ENCODE results near the gene CDAN1. TPM values are rescaled to one million over a fixed set of nuclear protein-coding genes. Genes with fewer than 3 reads are reported as not detected.

The CDAN1 gene
- total and polyA plus RNA-seq, 2 of the 8 experiments (the other 6 are each of a cell fraction or from before 2014, with no cell fraction given): 4.5 to 18.6 TPM

DNA sequence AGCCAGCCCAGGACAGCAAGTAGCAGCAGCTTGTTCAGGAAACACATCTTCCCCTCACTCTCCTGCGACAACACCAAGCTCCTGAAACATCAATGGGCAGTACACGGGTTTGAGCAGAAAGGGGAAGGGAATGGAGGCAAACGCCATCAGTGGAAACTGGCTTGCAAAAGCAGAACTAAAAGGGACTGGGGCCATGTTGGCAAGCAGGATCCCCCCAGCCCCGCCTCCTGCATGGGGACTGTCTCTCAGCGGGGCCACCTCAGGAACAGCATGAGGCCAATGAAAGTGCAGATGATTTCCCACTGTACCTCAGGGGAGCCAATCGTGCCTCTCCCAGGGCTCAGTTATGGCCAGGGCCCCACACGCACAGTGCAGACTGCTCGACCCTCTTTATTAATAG lies 6.8 kb downstream of the CDAN1 start:
- whole genome bisulfite sequencing, 2 experiments (ENCODE audit: extremely low coverage in 1 of 2, insufficient coverage in 1 of 2, insufficient read length in 1 of 2, insufficient replicate concordance in 2 of 2, low coverage in 1 of 2, low lambda C conversion rate in 2 of 2, missing lambda C conversion rate in 1 of 2): 90% methylated on average over 8 of the region's 8 CpGs; no CpG with 5 or more reads in 1 of the 2 experiments
- FAIRE-seq: no peak
- no peak for TF ChIP-seq POLR2A (IDR thresholded peaks at IDR 0.05; ENCODE audit: control extremely low read depth in 1 of 2, low read depth in 2 of 2, low read length in 2 of 2)
- no peak for TF ChIP-seq PHF8 (conservative IDR thresholded peaks at IDR 0.05; ENCODE audit: low read depth, low read length)
- TF ChIP-seq TEAD4 (IDR thresholded peaks at IDR 0.05; ENCODE audit: low read depth, low read length): no peak
- no peak for TF ChIP-seq HDAC6 (IDR thresholded peaks at IDR 0.05; ENCODE audit: low read depth, low read length)
- TF ChIP-seq SUZ12 (IDR thresholded peaks at IDR 0.05; ENCODE audit: low read length): no peak
- TF ChIP-seq SP2 (IDR thresholded peaks at IDR 0.05; ENCODE audit: low read length): no peak
- no peak for TF ChIP-seq KDM5A (IDR thresholded peaks at IDR 0.05; ENCODE audit: low read length)
- TF ChIP-seq BRCA1 (IDR thresholded peaks at IDR 0.05; ENCODE audit: low read depth, low read length): no peak
- no peak for TF ChIP-seq FOSL1 (IDR thresholded peaks at IDR 0.05; ENCODE audit: insufficient read depth, low read depth, low read length)
- TF ChIP-seq KDM4A (IDR thresholded peaks at IDR 0.05; ENCODE audit: low read depth, low read length, severe bottlenecking): no peak
- TF ChIP-seq ATF2 (IDR thresholded peaks at IDR 0.05; ENCODE audit: low read length): no peak
- no peak for TF ChIP-seq NANOG (IDR thresholded peaks at IDR 0.05; ENCODE audit: insufficient read depth, low read depth, low read length, poor library complexity, severe bottlenecking)
- no peak for TF ChIP-seq CHD1 (IDR thresholded peaks at IDR 0.05; ENCODE audit: low read depth, low read length)

More for the DNA sequence above, 6.8 kb downstream of the CDAN1 start:
- Histone ChIP-seq H3K79me1 (ENCODE audit: low read depth, low read length) (no peaks in the 10 kb centered on the region; the same call in 1 of the 2 replicates), H3K23ac (ENCODE audit: insufficient read length) (no peak overlapping the region), H2BK5ac (ENCODE audit: low read depth, low read length) (no peak overlapping the region), H2AK5ac (ENCODE audit: low read depth, low read length) (no peak overlapping the region), H3K27me3 (replicated peaks in 1 of 4; ENCODE audit: control insufficient read depth in 3 of 4, extremely low read depth in 1 of 4, insufficient read depth in 3 of 4, low read length in 3 of 4) (no peaks in the 10 kb centered on the region), H3K14ac (ENCODE audit: insufficient read length) (no peak overlapping the region), H4K91ac (replicated peaks; ENCODE audit: insufficient read length, low read length) (no peak overlapping the region), H3K18ac (ENCODE audit: extremely low read depth, low read length) (no peak overlapping the region), H2BK15ac (ENCODE audit: low read length) (no peak overlapping the region), H4K20me1 (replicated peaks in 1 of 2; ENCODE audit: control insufficient read depth in 1 of 2, insufficient read depth in 2 of 2, low read length in 2 of 2) (peaks cover 7 to 9% of the 10 kb centered on the region in 2 experiments), H4K8ac (ENCODE audit: extremely low read depth, insufficient read depth, low read length) (no peak overlapping the region), H2BK12ac (ENCODE audit: low read depth, low read length) (no peak overlapping the region), H4K5ac (ENCODE audit: insufficient read length, low read depth, low read length) (no peak overlapping the region), H3K23me2 (ENCODE audit: low read depth, low read length) (0 out of 2 replicates have a peak, but pooled peaks cover 2% of the 10 kb centered on the region), H3K4me2 (ENCODE audit: insufficient read depth in 1 of 2, low read depth in 2 of 2, low read length in 2 of 2) (no peak overlapping the region), H3K27ac (ENCODE audit: low read depth, low read length) (no peak overlapping the region), H2AFZ (ENCODE audit: low read length) (no peak overlapping the region), H3K4me1 (replicated peaks in 1 of 4; ENCODE audit: control insufficient read depth in 3 of 4, insufficient read depth in 4 of 4, low read length in 3 of 4) (peaks cover 0 to 10% (median 7%) of the 10 kb centered on the region in 4 experiments; a peak in 5 of 7 replicates), H3K36me3 (ENCODE audit: control insufficient read depth in 2 of 4, insufficient read depth in 4 of 4, low read length in 3 of 4) (peaks cover 9 to 52% (median 21%) of the 10 kb centered on the region in 4 experiments; a peak in 7 of 8 replicates), H3K9me3 (ENCODE audit: insufficient read depth in 2 of 2, low read depth in 1 of 2, low read length in 1 of 2) (no peaks in the 10 kb centered on the region), H3K56ac (replicated peaks; ENCODE audit: insufficient read length, low read depth, low read length) (no peak overlapping the region), H3K4me3 (ENCODE audit: extremely low read depth in 1 of 4, insufficient read depth in 2 of 4, low read depth in 3 of 4, low read length in 4 of 4) (no peak overlapping the region), H3K79me2 (ENCODE audit: control insufficient read depth in 1 of 2, insufficient read depth in 2 of 2, low read length in 2 of 2) (no peaks in the 10 kb centered on the region), H3K4ac (replicated peaks; ENCODE audit: insufficient read length, low read depth, low read length) (no peak overlapping the region), H2BK120ac (replicated peaks; ENCODE audit: low read depth, low read length) (no peak overlapping the region), H2BK20ac (ENCODE audit: low read length) (no peak overlapping the region), H3K9ac (replicated peaks in 1 of 4; ENCODE audit: extremely low read depth in 1 of 4, low read depth in 3 of 4, low read length in 3 of 4) (no peak overlapping the region)
- ChIA-PET POLR2A (ENCODE audit: partially characterized antibody) (interaction anchor here (1.5 to 7.1 kb wide), 2 partner anchors 9 to 14 kb away, joined by 5 to 27 read pairs; no protein-coding TSS in a partner anchor), CTCF (ENCODE audit: partially characterized antibody) (interaction anchor here (1.0 to 2.4 kb wide), 4 partner anchors 8 to 196 kb away, joined by 3 to 5 read pairs (median 4); no protein-coding TSS in a partner anchor)
- DNase-seq (ENCODE audit: low read depth in 1 of 2, low spot score in 2 of 2): no peak
